Calu3 (cell line): Measurements from ENCODE around the gene RFX3. TPM values are rescaled to one million over a fixed set of nuclear protein-coding genes. Genes with fewer than 3 reads are reported as not detected.

Experiments
- BruUV-seq: library from RNA; stranded (reverse); fragments of 400-500 nt; replicated peaks from 2 replicates; lab custom pipeline; 2021; lab: Mats Ljungman, UMichigan
- CTCF ChIA-PET: fragments of 300-600 bp; sonication (Branson Sonifier 250); formaldehyde crosslinking; loops from one replicate; lab custom pipeline; 2022; ENCODE audit warnings: antibody characterized with exemption; lab: Charles Lee
- DNase-seq: peaks from one replicate; pipeline ENCODE4 v3.0.0; 2022
- H3K27ac Mint-ChIP-seq: one replicate; pipeline ENCODE4 v1.8.0; 2022; ENCODE audit warnings: mixed read lengths; ENCODE audit not compliant: unreplicated experiment
- H3K27me3 Mint-ChIP-seq: one replicate; pipeline ENCODE4 v1.8.0; 2022; ENCODE audit warnings: mixed read lengths; ENCODE audit not compliant: unreplicated experiment
- H3K36me3 Mint-ChIP-seq: one replicate; pipeline ENCODE4 v1.8.0; 2022; ENCODE audit warnings: mild to moderate bottlenecking, moderate library complexity, mixed read lengths; ENCODE audit not compliant: insufficient read depth, unreplicated experiment
- H3K4me1 Mint-ChIP-seq: one replicate; pipeline ENCODE4 v1.8.0; 2022; ENCODE audit warnings: mild to moderate bottlenecking, low read depth, mixed read lengths; ENCODE audit not compliant: unreplicated experiment
- H3K4me3 Mint-ChIP-seq: one replicate; pipeline ENCODE4 v1.8.0; 2022; ENCODE audit warnings: mild to moderate bottlenecking, low read depth, moderate library complexity, mixed read lengths; ENCODE audit not compliant: unreplicated experiment
- H3K9me3 Mint-ChIP-seq: one replicate; pipeline ENCODE4 v1.8.0; 2022; ENCODE audit warnings: low read depth, mixed read lengths; ENCODE audit not compliant: unreplicated experiment
- intact Hi-C: fragments of 100-400 bp; cut with micrococcal nuclease; formaldehyde crosslinking; loops from one replicate; pipeline ENCODE4 v1.10.0; 2022; ENCODE audit not compliant: unreplicated experiment
- total RNA-seq: library from RNA; stranded (reverse); gene quantifications from 2 replicates; pipeline ENCODE4 v1.2.3, GENCODE V29; 2022
- TF ChIP-seq, protein P1 (sequence below): fragments of 200-600 bp; IDR thresholded peaks from one replicate; pipeline ENCODE4 v1.8.0; 2022; ENCODE audit warnings: antibody characterized with exemption; ENCODE audit not compliant: unreplicated experiment

The RFX3 gene
- total RNA-seq, 1 experiment from 2014 or later, result 10.1 TPM

- CTCF ChIA-PET, result no interaction called here
- no peaks in the 10 kb centered on the region for H3K4me1 Mint-ChIP-seq
- BruUV-seq, result no TSS peak
- H3K9me3 Mint-ChIP-seq, result no peaks in the 10 kb centered on the region
- TF ChIP-seq, protein P1, sequence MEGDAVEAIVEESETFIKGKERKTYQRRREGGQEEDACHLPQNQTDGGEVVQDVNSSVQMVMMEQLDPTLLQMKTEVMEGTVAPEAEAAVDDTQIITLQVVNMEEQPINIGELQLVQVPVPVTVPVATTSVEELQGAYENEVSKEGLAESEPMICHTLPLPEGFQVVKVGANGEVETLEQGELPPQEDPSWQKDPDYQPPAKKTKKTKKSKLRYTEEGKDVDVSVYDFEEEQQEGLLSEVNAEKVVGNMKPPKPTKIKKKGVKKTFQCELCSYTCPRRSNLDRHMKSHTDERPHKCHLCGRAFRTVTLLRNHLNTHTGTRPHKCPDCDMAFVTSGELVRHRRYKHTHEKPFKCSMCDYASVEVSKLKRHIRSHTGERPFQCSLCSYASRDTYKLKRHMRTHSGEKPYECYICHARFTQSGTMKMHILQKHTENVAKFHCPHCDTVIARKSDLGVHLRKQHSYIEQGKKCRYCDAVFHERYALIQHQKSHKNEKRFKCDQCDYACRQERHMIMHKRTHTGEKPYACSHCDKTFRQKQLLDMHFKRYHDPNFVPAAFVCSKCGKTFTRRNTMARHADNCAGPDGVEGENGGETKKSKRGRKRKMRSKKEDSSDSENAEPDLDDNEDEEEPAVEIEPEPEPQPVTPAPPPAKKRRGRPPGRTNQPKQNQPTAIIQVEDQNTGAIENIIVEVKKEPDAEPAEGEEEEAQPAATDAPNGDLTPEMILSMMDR, result no peak
- intact Hi-C loops, result no loop called here
- no peak overlapping the region for H3K4me3 Mint-ChIP-seq
- DNase-seq, result no peak
- H3K36me3 Mint-ChIP-seq, result no peaks in the 10 kb centered on the region
- no peak overlapping the region for H3K27ac Mint-ChIP-seq
- no peaks in the 10 kb centered on the region for H3K27me3 Mint-ChIP-seq
Observed at GRCh38 chr9:3497401-3497800, 28.4 kb downstream of the RFX3 start.

DNA sequence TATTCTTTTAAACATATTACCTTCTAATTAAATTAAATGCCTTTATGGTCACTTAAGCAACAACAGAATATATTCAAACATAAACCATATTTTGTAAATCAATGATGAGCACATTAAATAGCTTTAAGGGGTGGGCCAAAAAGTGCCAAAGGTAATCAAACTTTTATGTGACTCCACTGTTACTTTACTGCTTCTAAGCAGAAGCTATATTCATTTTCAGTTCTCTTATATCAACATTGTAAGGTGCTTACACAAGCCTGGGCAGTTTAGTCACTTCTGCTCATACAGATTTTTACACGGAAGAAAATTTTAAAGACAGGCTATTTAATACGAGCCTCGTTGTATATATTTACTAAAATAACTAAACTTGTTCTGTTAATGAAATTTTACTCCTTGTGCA is 29.9 kb downstream of the RFX3 start:
- TF ChIP-seq, protein P1, result no peak
- no peak for DNase-seq
- Mint-ChIP-seq H3K36me3 (no peaks in the 10 kb centered on the region), H3K27ac (no peak overlapping the region), H3K9me3 (no peaks in the 10 kb centered on the region), H3K27me3 (no peaks in the 10 kb centered on the region), H3K4me3 (no peak overlapping the region), H3K4me1 (no peaks in the 10 kb centered on the region)
- no TSS peak for BruUV-seq
- CTCF ChIA-PET, result no interaction called here
- intact Hi-C loops, result no loop called here

GRCh38 chr9:3492214-3492613 is 33.6 kb downstream of the RFX3 start:
- no peaks in the 10 kb centered on the region for H3K36me3 Mint-ChIP-seq
- H3K27me3 Mint-ChIP-seq, result no peaks in the 10 kb centered on the region
- CTCF ChIA-PET, result no interaction called here
- H3K4me1 Mint-ChIP-seq, result no peaks in the 10 kb centered on the region
- no peaks in the 10 kb centered on the region for H3K9me3 Mint-ChIP-seq
- intact Hi-C loops, result no loop called here
- no TSS peak for BruUV-seq
- H3K4me3 Mint-ChIP-seq, result no peak overlapping the region
- no peak overlapping the region for H3K27ac Mint-ChIP-seq
- DNase-seq, result no peak
- TF ChIP-seq, protein P1, result no peak

GRCh38 chr9:3491450-3491849 is 34.4 kb downstream of the RFX3 start:
- CTCF ChIA-PET, result no interaction called here
- TF ChIP-seq, protein P1, result no peak
- DNase-seq, result no peak
- intact Hi-C loops, result no loop called here
- BruUV-seq, result no TSS peak
- no peak overlapping the region for H3K27ac Mint-ChIP-seq
- no peaks in the 10 kb centered on the region for H3K36me3 Mint-ChIP-seq
- H3K4me1 Mint-ChIP-seq, result no peaks in the 10 kb centered on the region
- H3K27me3 Mint-ChIP-seq, result no peaks in the 10 kb centered on the region
- no peak overlapping the region for H3K4me3 Mint-ChIP-seq
- no peaks in the 10 kb centered on the region for H3K9me3 Mint-ChIP-seq

DNA sequence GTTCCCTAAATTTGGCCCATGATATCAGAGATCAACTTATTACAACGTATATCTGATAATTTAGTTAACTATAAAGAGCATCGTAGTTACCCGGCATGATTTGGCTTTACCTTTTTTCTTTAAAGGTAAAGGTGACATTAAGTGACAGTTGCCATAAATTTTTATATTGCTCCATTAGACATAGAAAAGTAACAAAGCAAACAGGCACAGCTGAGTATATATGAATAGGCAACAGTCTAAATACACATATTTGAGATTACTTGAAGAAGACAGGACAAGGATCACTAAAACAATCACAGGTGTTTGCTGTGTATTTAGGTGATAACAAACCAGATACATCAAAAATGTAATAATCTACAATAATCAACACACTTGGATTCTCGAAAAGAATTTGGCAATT is 34.8 kb downstream of the RFX3 start:
- Mint-ChIP-seq H3K4me3 (no peak overlapping the region), H3K36me3 (no peaks in the 10 kb centered on the region), H3K27ac (no peak overlapping the region), H3K9me3 (no peaks in the 10 kb centered on the region), H3K4me1 (no peaks in the 10 kb centered on the region), H3K27me3 (no peaks in the 10 kb centered on the region)
- no TSS peak for BruUV-seq
- intact Hi-C loops, result no loop called here
- DNase-seq, result no peak
- TF ChIP-seq, protein P1, result no peak
- CTCF ChIA-PET, result no interaction called here
